Activated CD8-positive, alpha-beta T cell treated with anti-CD3 and anti-CD28 coated beads, Interleukin-2, amount 10 ng/mL, durations not matched to agents 7 days and 5 days (primary cell): ENCODE data around the gene CCSAP. TPM values are rescaled to one million over a fixed set of nuclear protein-coding genes. Genes with fewer than 3 reads are reported as not detected.

Experiments
- ATAC-seq: fragments of 150-1000 bp; cut with Tn5 transposase; one replicate; pipeline ENCODE4 v1.10.0; 2021; ENCODE audit warnings: moderate library complexity
- CTCF ChIA-PET: fragments of 350-600 bp; sonication (Branson Sonifier 250); formaldehyde crosslinking; loops from one replicate; lab custom pipeline; 2021; ENCODE audit warnings: antibody characterized with exemption; lab: Charles Lee
- POLR2A ChIA-PET: fragments of 350-600 bp; sonication (Branson Sonifier 250); formaldehyde crosslinking; loops from one replicate; lab custom pipeline; 2021; ENCODE audit warnings: antibody characterized with exemption; lab: Charles Lee
- DNase-seq: peaks from one replicate; pipeline ENCODE4 v3.0.0-alpha.2; 2020
- H3K27ac Mint-ChIP-seq: one replicate; pipeline ENCODE4 v1.8.0; 2021; ENCODE audit warnings: mild to moderate bottlenecking, mixed read lengths
- H3K27me3 Mint-ChIP-seq: one replicate; pipeline ENCODE4 v1.8.0; 2021; ENCODE audit warnings: low read depth, mixed read lengths
- H3K36me3 Mint-ChIP-seq: one replicate; pipeline ENCODE4 v1.8.0; 2021; ENCODE audit warnings: low read depth, mixed read lengths
- H3K4me1 Mint-ChIP-seq: one replicate; pipeline ENCODE4 v1.8.0; 2021; ENCODE audit warnings: low read depth, mixed read lengths
- H3K4me3 Mint-ChIP-seq: one replicate; pipeline ENCODE4 v1.8.0; 2021; ENCODE audit warnings: mild to moderate bottlenecking, mixed read lengths
- H3K9me3 Mint-ChIP-seq: one replicate; pipeline ENCODE4 v1.8.0; 2022; ENCODE audit warnings: mixed read lengths; ENCODE audit not compliant: insufficient read depth
- total RNA-seq, 2 experiments: library from RNA; stranded (reverse); gene quantifications; one replicate each; pipeline ENCODE4 v1.2.3, GENCODE V29; 2021

Gene CCSAP
- total RNA-seq, 2 experiments from 2014 or later = 11.7 to 11.9 TPM

GRCh38 chr1:229318056-229318455, 24.8 kb downstream of the CCSAP start:
- Mint-ChIP-seq H3K4me3 (no peak overlapping the region), H3K27me3 (no peaks in the 10 kb centered on the region), H3K9me3 (no peaks in the 10 kb centered on the region), H3K36me3 (peaks cover 36% of the 10 kb centered on the region), H3K27ac (no peak overlapping the region), H3K4me1 (no peaks in the 10 kb centered on the region)
- DNase-seq = no peak
- ChIA-PET POLR2A (no interaction called here), CTCF (no interaction called here)
- no peak for ATAC-seq

GRCh38 chr1:229316166-229316565, 26.7 kb downstream of the CCSAP start:
- no peaks in the 10 kb centered on the region for H3K9me3 Mint-ChIP-seq
- CTCF ChIA-PET = interaction anchor here (0.7 kb wide), 1 partner anchor 27 kb away, joined by 3 read pairs; no protein-coding TSS in a partner anchor
- DNase-seq (no peak), ATAC-seq (no peak)
- POLR2A ChIA-PET = no interaction called here
- no peak overlapping the region for H3K4me3 Mint-ChIP-seq
- H3K27ac Mint-ChIP-seq = no peak overlapping the region
- peaks cover 37% of the 10 kb centered on the region for H3K36me3 Mint-ChIP-seq
- no peaks in the 10 kb centered on the region for H3K4me1 Mint-ChIP-seq
- H3K27me3 Mint-ChIP-seq = no peaks in the 10 kb centered on the region

GRCh38 chr1:229310833-229311232, 32.0 kb downstream of the CCSAP start:
- Mint-ChIP-seq H3K4me3 (no peak overlapping the region), H3K27ac (no peak overlapping the region), H3K27me3 (no peaks in the 10 kb centered on the region), H3K9me3 (no peaks in the 10 kb centered on the region), H3K4me1 (peaks cover 2% of the 10 kb centered on the region), H3K36me3 (peaks cover 41% of the 10 kb centered on the region)
- ATAC-seq = no peak
- ChIA-PET POLR2A (no interaction called here), CTCF (no interaction called here)
- DNase-seq = no peak

GRCh38 chr1:229309684-229310083, 33.2 kb downstream of the CCSAP start:
- no peak overlapping the region for H3K4me3 Mint-ChIP-seq
- ATAC-seq (no peak), DNase-seq (no peak)
- H3K27ac Mint-ChIP-seq = no peak overlapping the region
- H3K4me1 Mint-ChIP-seq = peaks cover 12% of the 10 kb centered on the region
- CTCF ChIA-PET = interaction anchor here (1.0 kb wide), 1 partner anchor 51 kb away, joined by 3 read pairs; no protein-coding TSS in a partner anchor
- no peaks in the 10 kb centered on the region for H3K27me3 Mint-ChIP-seq
- POLR2A ChIA-PET = no interaction called here
- no peaks in the 10 kb centered on the region for H3K9me3 Mint-ChIP-seq
- peaks cover 47% of the 10 kb centered on the region for H3K36me3 Mint-ChIP-seq

- DNase-seq (no peak), ATAC-seq (no peak)
- ChIA-PET POLR2A (interaction anchor here (0.8 kb wide), 1 partner anchor 38 kb away, joined by 3 read pairs; no protein-coding TSS in a partner anchor), CTCF (interaction anchor here (1.0 kb wide), 1 partner anchor 50 kb away, joined by 3 read pairs; no protein-coding TSS in a partner anchor)
- no peaks in the 10 kb centered on the region for H3K27me3 Mint-ChIP-seq
- H3K4me1 Mint-ChIP-seq = peaks cover 17% of the 10 kb centered on the region
- H3K27ac Mint-ChIP-seq = no peak overlapping the region
- H3K9me3 Mint-ChIP-seq = no peaks in the 10 kb centered on the region
- H3K36me3 Mint-ChIP-seq = peaks cover 52% of the 10 kb centered on the region
- no peak overlapping the region for H3K4me3 Mint-ChIP-seq
Observed at GRCh38 chr1:229309074-229309473, 33.8 kb downstream of the CCSAP start.

GRCh38 chr1:229305392-229305791, 37.5 kb downstream of the CCSAP start:
- CTCF ChIA-PET = no interaction called here
- H3K27ac Mint-ChIP-seq = no peak overlapping the region
- POLR2A ChIA-PET = no interaction called here
- no peak for DNase-seq
- H3K4me3 Mint-ChIP-seq = no peak overlapping the region
- no peaks in the 10 kb centered on the region for H3K27me3 Mint-ChIP-seq
- ATAC-seq = no peak
- H3K9me3 Mint-ChIP-seq = no peaks in the 10 kb centered on the region
- peaks cover 26% of the 10 kb centered on the region for H3K4me1 Mint-ChIP-seq
- peaks cover 47% of the 10 kb centered on the region for H3K36me3 Mint-ChIP-seq

GRCh38 chr1:229303855-229304254, 39.0 kb downstream of the CCSAP start:
- Mint-ChIP-seq H3K27me3 (no peaks in the 10 kb centered on the region), H3K9me3 (no peaks in the 10 kb centered on the region), H3K4me3 (no peak overlapping the region), H3K36me3 (peaks cover 58% of the 10 kb centered on the region), H3K27ac (no peak overlapping the region), H3K4me1 (peaks cover 26% of the 10 kb centered on the region)
- ChIA-PET POLR2A (no interaction called here), CTCF (no interaction called here)
- peak; percentile 44 for ATAC-seq
- no peak for DNase-seq

- H3K4me3 Mint-ChIP-seq = no peak overlapping the region
- POLR2A ChIA-PET = no interaction called here
- H3K4me1 Mint-ChIP-seq = peaks cover 26% of the 10 kb centered on the region
- H3K9me3 Mint-ChIP-seq = no peaks in the 10 kb centered on the region
- no peaks in the 10 kb centered on the region for H3K27me3 Mint-ChIP-seq
- DNase-seq (no peak), ATAC-seq (no peak)
- no peak overlapping the region for H3K27ac Mint-ChIP-seq
- CTCF ChIA-PET = no interaction called here
- H3K36me3 Mint-ChIP-seq = peaks cover 54% of the 10 kb centered on the region
Observed at GRCh38 chr1:229302740-229303139, 40.1 kb downstream of the CCSAP start.

GRCh38 chr1:229300099-229300757, 42.6 kb downstream of the CCSAP start:
- Mint-ChIP-seq H3K27ac (no peak overlapping the region), H3K4me3 (no peak overlapping the region), H3K36me3 (peaks cover 44% of the 10 kb centered on the region), H3K27me3 (no peaks in the 10 kb centered on the region), H3K4me1 (peaks cover 18% of the 10 kb centered on the region), H3K9me3 (no peaks in the 10 kb centered on the region)
- POLR2A ChIA-PET = no interaction called here
- CTCF ChIA-PET = no interaction called here
- DNase-seq (no peak), ATAC-seq (no peak)

- Mint-ChIP-seq H3K4me1 (peaks cover 9% of the 10 kb centered on the region), H3K9me3 (no peaks in the 10 kb centered on the region), H3K27me3 (no peaks in the 10 kb centered on the region), H3K36me3 (peaks cover 37% of the 10 kb centered on the region), H3K4me3 (no peak overlapping the region), H3K27ac (no peak overlapping the region)
- ChIA-PET POLR2A (no interaction called here), CTCF (no interaction called here)
- DNase-seq = no peak
- no peak for ATAC-seq
Observed at GRCh38 chr1:229298887-229299503, 43.9 kb downstream of the CCSAP start.

GRCh38 chr1:229298420-229298819, 44.4 kb downstream of the CCSAP start:
- Mint-ChIP-seq H3K27me3 (no peaks in the 10 kb centered on the region), H3K9me3 (no peaks in the 10 kb centered on the region), H3K36me3 (peaks cover 32% of the 10 kb centered on the region), H3K4me3 (no peak overlapping the region), H3K4me1 (peaks cover 4% of the 10 kb centered on the region), H3K27ac (no peak overlapping the region)
- ChIA-PET POLR2A (no interaction called here), CTCF (no interaction called here)
- ATAC-seq (no peak), DNase-seq (no peak)

- Mint-ChIP-seq H3K27me3 (no peaks in the 10 kb centered on the region), H3K9me3 (no peaks in the 10 kb centered on the region), H3K4me3 (no peak overlapping the region), H3K4me1 (no peaks in the 10 kb centered on the region), H3K27ac (no peak overlapping the region), H3K36me3 (peaks cover 25% of the 10 kb centered on the region)
- ChIA-PET CTCF (no interaction called here), POLR2A (no interaction called here)
- DNase-seq (no peak), ATAC-seq (no peak)
Observed at GRCh38 chr1:229297746-229298145, 45.1 kb downstream of the CCSAP start.
